Duodenal mucosa (tissue), 2 donors: ENCODE data around the gene WDR45B.
"Not testable (repeated sequence)": the region's sequence is repeated elsewhere in the genome, so short reads cannot be mapped to it uniquely, and the experiment has no call there.

Source experiments
- H3K27ac ChIP-seq: one replicate; pipeline ENCODE4 v1.7.0; 2013; ENCODE audit warnings: low read depth, low read length
- H3K27me3 ChIP-seq, 2 donors: one replicate each; pipeline ENCODE4 v1.7.0; 2013; ENCODE audit warnings: low read length in 2 of 2, control low read depth in 1 of 2; ENCODE audit not compliant: insufficient read depth in 2 of 2, control insufficient read depth in 1 of 2
- H3K36me3 ChIP-seq, 2 donors: one replicate each; pipeline ENCODE4 v1.7.0; 2013; ENCODE audit warnings: low read length in 2 of 2, control low read depth in 1 of 2; ENCODE audit not compliant: insufficient read depth in 2 of 2, control insufficient read depth in 1 of 2
- H3K4me1 ChIP-seq, 2 donors: one replicate each; pipeline ENCODE4 v1.7.0; 2013; ENCODE audit warnings: low read length in 2 of 2, control low read depth in 1 of 2; ENCODE audit not compliant: insufficient read depth in 2 of 2, control insufficient read depth in 1 of 2
- H3K4me3 ChIP-seq, 2 donors: one replicate each; pipeline ENCODE4 v1.7.0; 2013; ENCODE audit warnings: low read length in 2 of 2, low read depth in 1 of 2
- H3K9ac ChIP-seq, 2 donors: one replicate each; pipeline ENCODE4 v1.7.0; 2013; ENCODE audit warnings: low read length in 2 of 2, low read depth in 1 of 2
- H3K9me3 ChIP-seq, 2 donors: one replicate each; pipeline ENCODE4 v1.7.0; 2013; ENCODE audit warnings: low read length in 2 of 2, control low read depth in 1 of 2; ENCODE audit not compliant: control insufficient read depth in 1 of 2

The WDR45B gene

GRCh38 chr17:82589851-82590180, 58.4 kb downstream of the WDR45B start:
- no peaks in the 10 kb centered on the region for H3K27me3 ChIP-seq
- H3K27ac ChIP-seq = no peak overlapping the region
- H3K36me3 ChIP-seq = peaks cover 4 to 32% of the 10 kb centered on the region in 2 donors
- H3K9me3 ChIP-seq = no peaks in the 10 kb centered on the region
- H3K4me3 ChIP-seq = no peak overlapping the region
- H3K4me1 ChIP-seq = peaks cover 19 to 24% of the 10 kb centered on the region in 2 donors
- H3K9ac ChIP-seq = no peak overlapping the region

GRCh38 chr17:82588266-82589175, 59.7 kb downstream of the WDR45B start:
- H3K27ac ChIP-seq = no peak overlapping the region
- no peak overlapping the region for H3K4me3 ChIP-seq
- no peak overlapping the region for H3K9ac ChIP-seq
- H3K4me1 ChIP-seq = peaks cover 13% of the 10 kb centered on the region in 2 donors
- no peaks in the 10 kb centered on the region for H3K9me3 ChIP-seq
- peaks cover 12 to 38% of the 10 kb centered on the region in 2 donors for H3K36me3 ChIP-seq
- no peaks in the 10 kb centered on the region for H3K27me3 ChIP-seq

GRCh38 chr17:82587234-82588086, 60.8 kb downstream of the WDR45B start:
- no peak overlapping the region for H3K4me3 ChIP-seq
- no peak overlapping the region for H3K27ac ChIP-seq
- peaks cover 5 to 7% of the 10 kb centered on the region in 2 donors for H3K4me1 ChIP-seq
- no peaks in the 10 kb centered on the region for H3K9me3 ChIP-seq
- H3K9ac ChIP-seq = no peak overlapping the region
- peaks cover 12 to 43% of the 10 kb centered on the region in 2 donors for H3K36me3 ChIP-seq
- no peaks in the 10 kb centered on the region for H3K27me3 ChIP-seq

GRCh38 chr17:82586576-82587233, 61.5 kb downstream of the WDR45B start:
- H3K9me3 ChIP-seq = no peaks in the 10 kb centered on the region
- H3K27me3 ChIP-seq = no peaks in the 10 kb centered on the region
- no peak overlapping the region for H3K9ac ChIP-seq
- H3K36me3 ChIP-seq = peaks cover 18 to 48% of the 10 kb centered on the region in 2 donors
- H3K4me3 ChIP-seq = no peak overlapping the region
- H3K27ac ChIP-seq = no peak overlapping the region
- H3K4me1 ChIP-seq = no peaks in the 10 kb centered on the region

- peaks cover 18 to 48% of the 10 kb centered on the region in 2 donors for H3K36me3 ChIP-seq
- not testable (repeated sequence) for H3K9me3 ChIP-seq, H3K27me3 ChIP-seq, H3K4me3 ChIP-seq, H3K4me1 ChIP-seq, H3K9ac ChIP-seq, H3K27ac ChIP-seq
Observed at GRCh38 chr17:82585935-82586575, 62.2 kb downstream of the WDR45B start.

- no peak overlapping the region for H3K4me3 ChIP-seq
- H3K4me1 ChIP-seq = no peaks in the 10 kb centered on the region
- H3K27ac ChIP-seq = no peak overlapping the region
- no peak overlapping the region for H3K9ac ChIP-seq
- no peaks in the 10 kb centered on the region for H3K27me3 ChIP-seq
- peaks cover 18 to 49% of the 10 kb centered on the region in 2 donors for H3K36me3 ChIP-seq
- H3K9me3 ChIP-seq = no peaks in the 10 kb centered on the region
Observed at GRCh38 chr17:82583720-82584234, 64.5 kb downstream of the WDR45B start.

- H3K4me3 ChIP-seq = no peak overlapping the region
- no peaks in the 10 kb centered on the region for H3K9me3 ChIP-seq
- no peak overlapping the region for H3K9ac ChIP-seq
- no peak overlapping the region for H3K27ac ChIP-seq
- H3K4me1 ChIP-seq = peaks cover 5 to 6% of the 10 kb centered on the region in 2 donors
- H3K27me3 ChIP-seq = no peaks in the 10 kb centered on the region
- peaks cover 18 to 46% of the 10 kb centered on the region in 2 donors for H3K36me3 ChIP-seq
Observed at GRCh38 chr17:82582709-82583108, 65.5 kb downstream of the WDR45B start.

- peaks cover 6 to 10% of the 10 kb centered on the region in 2 donors for H3K4me1 ChIP-seq
- no peak overlapping the region for H3K27ac ChIP-seq
- H3K9ac ChIP-seq = no peak overlapping the region
Observed at GRCh38 chr17:82582213-82582612, 66.0 kb downstream of the WDR45B start.

GRCh38 chr17:82579969-82580368, 68.3 kb downstream of the WDR45B start:
- not testable (repeated sequence) for H3K9me3 ChIP-seq, H3K27ac ChIP-seq, H3K27me3 ChIP-seq, H3K9ac ChIP-seq, H3K4me3 ChIP-seq
- peaks cover 6 to 11% of the 10 kb centered on the region in 2 donors for H3K4me1 ChIP-seq
- peaks cover 13 to 35% of the 10 kb centered on the region in 2 donors for H3K36me3 ChIP-seq

More at GRCh38 chr17:82582213-82582612, 66.0 kb downstream of the WDR45B start:
- no peaks in the 10 kb centered on the region for H3K27me3 ChIP-seq
- H3K4me3 ChIP-seq = no peak overlapping the region
- peaks cover 18 to 41% of the 10 kb centered on the region in 2 donors for H3K36me3 ChIP-seq
- no peaks in the 10 kb centered on the region for H3K9me3 ChIP-seq
